Omental fat pad (tissue), 4 donors: Measurements from ENCODE around the gene AFAP1L1. TPM values are rescaled to one million over a fixed set of nuclear protein-coding genes. Genes with fewer than 3 reads are reported as not detected.

Source experiments
- ATAC-seq: fragments of 150-250 bp; one replicate; pipeline ENCODE4 v1.9.1; 2016; ENCODE audit warnings: mild to moderate bottlenecking, moderate library complexity; ENCODE audit not compliant: low FRiP score
- DNase-seq: peaks from one replicate; pipeline ENCODE4 v3.0.0-alpha.2; 2019; ENCODE audit warnings: low spot score
- total RNA-seq, 4 donors: library from RNA; depleted of rRNA; stranded (reverse); fragments of >200 nt; gene quantifications; one replicate each; pipeline ENCODE4 v1.1.0, GENCODE V29; 2016
- TF ChIP-seq, protein P1 (sequence below), 3 donors: fragments of 450-650 bp; IDR thresholded peaks; one replicate each; pipeline ENCODE4 v1.5.1; 2016 to 2017; ENCODE audit warnings: antibody characterized with exemption in 3 of 3, mild to moderate bottlenecking in 3 of 3, moderate library complexity in 2 of 3

Gene AFAP1L1
- total RNA-seq, 4 donors from 2014 or later, result 44.1 to 58.5 (median 46.9) TPM

DNA sequence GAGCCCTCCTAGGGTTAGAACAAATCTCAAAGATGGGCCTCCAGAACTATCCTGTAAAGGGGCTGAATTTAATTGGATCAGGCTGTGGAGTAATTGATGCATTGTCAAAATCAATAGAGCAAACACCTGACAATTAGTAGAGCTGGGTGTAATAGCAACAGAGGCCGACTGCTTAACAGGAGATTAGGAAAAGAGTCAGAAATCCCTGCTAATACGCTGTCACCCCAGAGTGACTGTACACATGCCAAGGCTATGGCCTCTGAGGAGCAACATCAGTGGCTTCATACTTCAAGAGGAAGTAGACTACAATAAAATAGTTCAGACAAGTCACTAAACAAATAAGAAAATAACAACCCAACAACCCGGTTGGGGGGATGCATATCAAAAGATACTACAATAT, 55.0 kb downstream of the AFAP1L1 start:
- TF ChIP-seq, protein P1, sequence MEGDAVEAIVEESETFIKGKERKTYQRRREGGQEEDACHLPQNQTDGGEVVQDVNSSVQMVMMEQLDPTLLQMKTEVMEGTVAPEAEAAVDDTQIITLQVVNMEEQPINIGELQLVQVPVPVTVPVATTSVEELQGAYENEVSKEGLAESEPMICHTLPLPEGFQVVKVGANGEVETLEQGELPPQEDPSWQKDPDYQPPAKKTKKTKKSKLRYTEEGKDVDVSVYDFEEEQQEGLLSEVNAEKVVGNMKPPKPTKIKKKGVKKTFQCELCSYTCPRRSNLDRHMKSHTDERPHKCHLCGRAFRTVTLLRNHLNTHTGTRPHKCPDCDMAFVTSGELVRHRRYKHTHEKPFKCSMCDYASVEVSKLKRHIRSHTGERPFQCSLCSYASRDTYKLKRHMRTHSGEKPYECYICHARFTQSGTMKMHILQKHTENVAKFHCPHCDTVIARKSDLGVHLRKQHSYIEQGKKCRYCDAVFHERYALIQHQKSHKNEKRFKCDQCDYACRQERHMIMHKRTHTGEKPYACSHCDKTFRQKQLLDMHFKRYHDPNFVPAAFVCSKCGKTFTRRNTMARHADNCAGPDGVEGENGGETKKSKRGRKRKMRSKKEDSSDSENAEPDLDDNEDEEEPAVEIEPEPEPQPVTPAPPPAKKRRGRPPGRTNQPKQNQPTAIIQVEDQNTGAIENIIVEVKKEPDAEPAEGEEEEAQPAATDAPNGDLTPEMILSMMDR (IDR thresholded peaks at IDR 0.05), result no peak
- ATAC-seq (no peak), DNase-seq (no peak)

DNA sequence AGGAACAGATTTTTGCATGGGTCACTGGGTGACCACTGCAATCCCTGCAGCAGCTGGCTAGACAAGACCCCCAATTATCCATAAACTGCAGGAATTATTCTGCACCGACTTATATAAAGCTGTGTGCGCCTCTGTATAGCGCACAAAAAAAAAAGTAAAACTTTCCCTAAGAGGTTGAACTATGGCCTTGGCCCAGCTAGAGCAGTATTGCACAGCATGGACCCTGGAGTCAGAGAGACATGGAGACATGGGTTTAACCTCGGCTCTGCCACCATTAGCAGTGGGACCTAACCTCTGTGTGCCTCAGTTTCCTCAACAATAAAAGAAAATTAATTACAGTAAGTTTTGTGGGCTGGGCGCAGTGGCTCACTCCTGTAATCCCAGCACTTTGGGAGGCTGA, 56.5 kb downstream of the AFAP1L1 start:
- no peak for ATAC-seq
- no peak for DNase-seq
- TF ChIP-seq, protein P1 (IDR thresholded peaks at IDR 0.05), result no peak

DNA sequence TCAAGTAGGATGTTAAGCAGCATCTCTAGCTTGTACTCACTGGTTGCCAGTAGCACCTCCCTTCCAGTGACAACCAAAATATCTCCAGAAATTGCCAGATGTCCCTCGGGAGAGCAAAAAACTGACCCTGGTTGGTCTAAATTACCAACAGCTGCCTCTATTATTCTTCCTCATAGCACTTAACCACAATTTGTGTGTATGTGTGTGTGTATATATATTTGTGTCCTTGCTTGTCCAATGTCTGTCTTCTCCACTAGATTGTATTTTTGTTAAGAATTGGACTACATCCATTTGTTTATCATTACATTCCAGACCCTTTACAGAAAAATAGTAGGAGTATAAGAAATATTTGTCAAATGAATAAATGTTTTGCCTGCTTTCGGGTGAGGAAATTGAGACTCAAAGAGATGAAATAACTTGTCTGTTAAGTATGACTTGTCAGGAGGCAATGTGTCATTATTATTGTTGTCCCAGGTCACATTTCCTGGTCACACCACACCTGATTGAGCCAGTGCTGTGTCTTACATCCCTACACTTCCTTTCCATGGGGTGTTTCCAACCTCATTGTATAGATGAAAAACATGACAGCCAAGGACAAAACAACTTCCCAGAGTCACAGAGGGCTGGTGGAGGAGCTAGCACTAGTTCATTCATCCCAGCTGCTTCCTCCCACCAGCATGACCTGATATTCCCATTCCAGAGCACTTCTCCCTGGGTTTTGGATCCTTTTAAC, 62.2 kb downstream of the AFAP1L1 start:
- TF ChIP-seq, protein P1 (IDR thresholded peaks at IDR 0.05), result no peak
- ATAC-seq (no peak), DNase-seq (no peak)

DNA sequence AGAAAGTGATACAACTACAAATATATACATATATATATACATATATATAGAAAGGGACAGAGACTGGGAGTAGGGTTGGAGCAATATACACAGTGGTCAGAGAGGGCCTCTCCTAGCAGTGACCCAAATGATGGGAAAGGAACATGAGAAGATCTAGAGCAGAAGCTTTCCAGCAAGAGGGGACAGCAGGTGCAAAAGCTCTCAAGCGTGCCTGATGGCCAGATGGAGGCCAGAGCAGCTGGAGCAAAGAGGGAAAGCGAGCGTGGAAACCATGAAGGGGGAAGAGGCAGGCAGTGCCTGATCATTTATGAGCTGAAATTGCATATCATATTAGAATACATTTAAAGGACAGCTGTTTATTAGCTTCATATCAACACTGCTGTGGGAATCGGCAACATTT, 66.1 kb downstream of the AFAP1L1 start:
- DNase-seq (no peak), ATAC-seq (no peak)
- TF ChIP-seq, protein P1 (IDR thresholded peaks at IDR 0.05), result no peak

DNA sequence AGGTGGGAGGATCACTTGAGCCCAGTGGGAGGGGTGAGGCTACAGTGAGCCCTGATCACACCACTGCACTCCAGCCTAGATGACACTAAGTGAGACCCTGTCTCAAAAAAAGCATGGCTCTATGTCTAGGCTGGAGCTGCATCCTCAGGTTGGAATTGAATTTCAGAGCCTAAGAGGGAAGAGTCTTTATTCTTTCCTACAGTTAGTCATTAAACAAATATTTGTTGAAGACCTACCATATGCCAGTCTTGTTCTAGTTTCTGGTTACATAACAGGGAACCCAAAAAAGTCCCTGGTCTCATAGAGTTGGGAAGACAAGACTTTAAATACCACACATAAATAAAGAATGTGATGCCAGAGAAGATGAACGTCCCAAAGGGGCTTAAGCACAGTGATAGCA, 66.7 kb downstream of the AFAP1L1 start:
- DNase-seq (no peak), ATAC-seq (no peak)
- TF ChIP-seq, protein P1 (IDR thresholded peaks at IDR 0.05), result no peak

DNA sequence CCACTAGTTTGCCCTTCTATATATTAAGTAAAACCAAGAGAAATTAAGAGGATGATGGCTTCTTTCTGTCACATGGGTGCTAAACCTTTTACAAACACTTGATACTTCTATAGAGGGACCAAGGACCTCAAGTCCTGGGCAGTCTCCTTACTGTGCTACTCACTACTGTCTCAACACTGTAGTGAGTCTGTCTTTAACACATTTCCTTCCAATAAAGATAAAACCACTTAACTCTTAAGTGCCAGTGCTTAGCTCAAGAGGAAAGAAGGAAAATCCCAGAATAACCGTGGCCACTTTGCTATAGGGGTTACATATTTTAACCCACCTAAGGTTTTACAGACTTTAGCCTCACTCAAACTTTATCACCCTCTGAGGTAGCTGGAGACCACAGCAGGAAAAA, 69.3 kb downstream of the AFAP1L1 start:
- DNase-seq (no peak), ATAC-seq (no peak)
- TF ChIP-seq, protein P1 (IDR thresholded peaks at IDR 0.05), result no peak

DNA sequence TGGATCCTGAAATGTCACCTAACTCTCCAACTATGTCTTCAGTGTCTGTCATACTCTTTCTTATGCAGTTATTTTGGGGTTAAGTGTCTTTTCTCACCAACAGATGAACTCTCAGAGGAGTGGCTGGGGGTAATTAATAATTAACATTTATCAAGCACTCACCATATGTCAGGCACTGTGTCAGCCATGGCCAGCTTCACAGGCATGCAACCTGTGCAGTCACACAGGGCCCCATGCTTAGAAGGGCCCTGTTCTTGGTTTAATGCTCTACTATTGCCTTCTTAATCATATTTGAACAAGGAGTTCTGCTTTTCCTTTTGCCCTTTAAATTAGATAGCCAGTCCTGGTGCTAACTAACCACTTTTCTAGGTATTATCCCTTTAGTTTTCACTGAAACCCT, 70.2 kb downstream of the AFAP1L1 start:
- ATAC-seq (no peak), DNase-seq (no peak)

More for the DNA sequence above, 70.2 kb downstream of the AFAP1L1 start:
- TF ChIP-seq, protein P1 (IDR thresholded peaks at IDR 0.05), result no peak
